ENCODE data around the gene SDF2.
"Not testable (repeated sequence)": the region's sequence is repeated elsewhere in the genome, so short reads cannot be mapped to it uniquely, and the experiment has no call there.

The SDF2 gene

DNA sequence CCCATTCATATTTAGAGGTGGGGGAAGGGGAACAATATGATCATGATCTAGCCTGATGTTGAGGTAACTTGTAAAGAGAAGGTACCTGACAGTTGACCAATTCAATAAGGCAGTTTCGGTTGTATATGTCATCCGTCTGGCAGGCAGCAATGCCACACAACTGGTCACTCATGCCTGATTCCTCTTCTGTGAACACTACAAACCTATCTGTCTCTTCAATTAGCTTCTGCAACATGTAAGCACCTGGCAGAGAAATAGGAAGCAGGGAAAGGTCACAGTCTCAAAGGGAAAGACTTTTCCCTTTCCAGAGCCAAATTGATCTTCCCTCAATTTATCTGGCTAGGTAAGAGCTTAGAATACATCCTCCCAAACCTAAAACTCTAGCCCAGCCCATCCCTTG, 37.6 kb downstream of the SDF2 start:
- no peak for DNase-seq

DNA sequence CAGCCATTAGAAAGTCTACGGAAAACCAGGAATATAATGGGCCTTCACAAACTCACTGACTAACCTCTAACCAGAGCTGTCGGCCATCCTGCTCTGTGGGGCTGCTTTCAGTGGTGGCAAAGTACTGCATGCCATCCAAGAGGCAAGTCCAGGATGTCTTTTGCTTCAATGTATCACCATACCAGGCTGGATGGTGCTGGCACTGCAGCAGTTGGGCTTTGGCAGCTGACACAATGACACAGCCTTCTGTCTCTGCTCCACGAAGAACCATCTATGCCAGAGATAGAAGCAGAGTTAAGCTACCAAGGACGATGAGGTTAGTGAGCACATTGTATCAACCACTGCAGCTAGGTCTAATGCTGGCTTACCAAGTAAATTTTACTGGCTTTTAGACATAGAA, 38.0 kb downstream of the SDF2 start:
- DNase-seq = no peak

DNA sequence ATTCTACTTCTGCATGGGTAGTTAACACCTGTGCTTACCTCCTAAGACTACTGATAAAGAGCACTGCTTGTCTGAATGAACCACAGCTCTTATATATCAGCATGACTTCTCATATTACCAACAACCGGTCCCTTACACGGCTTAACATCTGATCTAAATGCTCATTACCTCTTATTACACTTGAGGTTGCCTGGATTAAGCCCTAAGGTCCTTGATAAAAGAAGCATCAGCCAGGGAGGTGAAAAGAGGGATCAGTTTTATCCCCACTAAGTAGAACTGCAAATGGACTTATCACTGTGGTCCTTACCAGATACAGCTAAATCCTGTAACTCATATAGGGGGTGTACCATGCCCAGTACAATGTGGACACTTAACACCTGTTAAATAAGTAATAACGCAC, 39.5 kb downstream of the SDF2 start:
- DNase-seq = no peak

DNA sequence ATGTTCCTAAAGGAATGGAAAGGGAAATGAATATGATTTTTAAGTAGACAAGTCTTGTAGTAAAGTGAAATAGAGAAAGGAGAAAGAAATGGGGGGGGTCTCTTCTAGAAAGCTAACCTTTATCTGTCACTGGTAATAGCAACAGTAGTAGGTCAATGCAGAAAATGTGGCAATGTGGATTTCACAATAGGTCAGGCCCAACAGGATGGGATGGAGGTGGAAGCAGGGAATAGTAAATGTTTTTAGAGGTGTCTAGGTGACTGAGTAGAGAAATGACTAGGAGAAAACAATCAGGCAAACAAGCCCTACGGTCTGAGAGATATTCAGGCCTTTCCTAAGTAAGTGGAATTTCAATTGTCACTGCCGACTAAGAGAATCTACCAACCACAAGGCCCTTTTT, 41.7 kb downstream of the SDF2 start:
- DNase-seq = no peak

DNA sequence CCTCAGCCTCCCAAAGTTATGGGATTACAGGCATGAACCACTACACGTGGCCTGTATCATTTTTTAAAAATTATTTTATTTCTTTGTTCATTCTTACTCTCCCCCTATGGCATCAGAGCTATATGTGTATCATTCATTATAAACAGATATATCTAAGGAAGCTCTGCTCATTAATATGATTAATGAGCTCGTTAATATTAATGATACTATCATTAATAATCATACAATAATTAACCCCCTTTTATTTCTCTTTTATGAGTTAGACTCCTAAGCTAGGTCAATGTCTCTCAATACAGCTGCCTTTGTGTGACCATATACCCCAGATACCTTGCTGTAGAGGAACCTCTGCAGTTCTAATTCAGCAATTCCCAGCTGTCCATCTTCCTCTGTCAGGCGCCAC, 43.2 kb downstream of the SDF2 start:
- no peak for DNase-seq

DNA sequence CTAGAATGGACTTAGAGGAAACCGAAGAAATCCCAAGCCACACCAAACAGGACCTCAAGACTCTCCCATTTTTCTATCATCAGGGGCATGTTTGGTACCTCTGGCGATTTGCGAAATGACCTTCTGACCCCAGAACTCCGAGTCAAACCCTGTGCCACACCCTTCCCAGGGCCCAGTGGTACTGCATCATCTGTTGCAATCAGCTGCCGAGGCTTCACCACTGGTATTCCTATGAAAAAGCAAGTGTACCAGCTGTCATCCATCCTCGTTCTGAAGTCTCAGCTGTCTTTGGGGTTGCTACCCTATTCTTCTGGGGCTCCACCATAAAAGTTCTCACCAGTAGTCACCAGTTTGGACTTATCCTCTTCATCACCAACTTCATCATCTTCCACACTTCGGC, 45.4 kb downstream of the SDF2 start:
- no peak for DNase-seq

DNA sequence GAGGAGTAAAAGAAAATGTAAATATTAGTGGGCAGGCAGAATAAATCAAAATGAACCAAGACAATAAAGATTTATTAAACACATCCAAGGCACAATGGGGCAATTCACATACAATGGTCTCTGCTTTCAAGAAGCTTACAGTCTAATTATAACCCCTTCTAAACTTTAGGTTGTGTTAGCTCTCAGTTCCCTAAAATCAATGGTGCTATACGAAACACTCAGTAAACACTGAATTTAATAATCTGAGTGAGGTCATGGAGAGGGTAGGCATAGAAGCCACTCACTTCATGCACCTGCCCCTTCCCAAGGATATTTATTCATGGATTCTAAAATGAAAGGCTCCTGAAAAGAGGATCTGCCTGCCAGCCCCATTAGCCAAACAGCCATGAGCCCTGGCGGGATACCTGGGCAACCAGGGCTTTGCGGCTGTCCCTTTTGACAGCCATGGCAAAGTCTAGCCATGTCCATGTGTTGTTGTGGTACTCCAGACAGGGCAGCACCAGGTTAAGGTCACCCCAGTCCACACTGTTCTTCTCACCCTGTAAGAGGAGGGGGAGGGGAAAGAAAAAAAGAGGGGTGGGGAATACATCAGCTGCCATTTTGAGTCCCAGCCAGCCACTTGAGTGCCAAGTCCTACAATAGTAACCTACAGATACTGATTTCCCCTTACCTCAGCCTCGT, 46.3 kb downstream of the SDF2 start:
- no peak for DNase-seq

DNA sequence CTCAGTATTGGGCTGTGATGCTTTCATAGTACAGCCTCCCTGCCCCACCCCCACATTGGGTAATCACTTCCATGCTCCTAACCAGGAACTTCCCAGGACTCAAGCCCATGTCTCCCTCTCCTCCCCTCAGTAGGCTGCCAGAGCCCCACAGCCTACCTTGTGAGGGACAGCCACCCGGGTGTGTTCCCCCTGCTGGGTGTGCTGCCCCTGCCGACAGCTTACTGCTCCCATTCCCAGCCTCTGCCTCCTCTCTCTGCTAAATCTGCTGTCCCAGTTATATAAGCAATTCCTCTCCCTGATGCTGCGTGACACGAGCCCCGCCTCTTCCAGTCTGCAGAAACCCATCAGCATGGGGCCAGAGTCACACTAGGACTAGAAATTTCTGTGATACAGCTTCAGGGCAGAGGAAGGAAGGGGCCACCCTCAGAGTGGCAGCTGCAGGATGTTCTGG, 47.8 kb downstream of the SDF2 start, which contains the start of gene RSKR:
Gene RSKR (minus strand): TSS at position 255 of the 451 bp plus-strand sequence. CDS start 24 bp downstream, at position 231.
- DNase-seq = no peak

DNA sequence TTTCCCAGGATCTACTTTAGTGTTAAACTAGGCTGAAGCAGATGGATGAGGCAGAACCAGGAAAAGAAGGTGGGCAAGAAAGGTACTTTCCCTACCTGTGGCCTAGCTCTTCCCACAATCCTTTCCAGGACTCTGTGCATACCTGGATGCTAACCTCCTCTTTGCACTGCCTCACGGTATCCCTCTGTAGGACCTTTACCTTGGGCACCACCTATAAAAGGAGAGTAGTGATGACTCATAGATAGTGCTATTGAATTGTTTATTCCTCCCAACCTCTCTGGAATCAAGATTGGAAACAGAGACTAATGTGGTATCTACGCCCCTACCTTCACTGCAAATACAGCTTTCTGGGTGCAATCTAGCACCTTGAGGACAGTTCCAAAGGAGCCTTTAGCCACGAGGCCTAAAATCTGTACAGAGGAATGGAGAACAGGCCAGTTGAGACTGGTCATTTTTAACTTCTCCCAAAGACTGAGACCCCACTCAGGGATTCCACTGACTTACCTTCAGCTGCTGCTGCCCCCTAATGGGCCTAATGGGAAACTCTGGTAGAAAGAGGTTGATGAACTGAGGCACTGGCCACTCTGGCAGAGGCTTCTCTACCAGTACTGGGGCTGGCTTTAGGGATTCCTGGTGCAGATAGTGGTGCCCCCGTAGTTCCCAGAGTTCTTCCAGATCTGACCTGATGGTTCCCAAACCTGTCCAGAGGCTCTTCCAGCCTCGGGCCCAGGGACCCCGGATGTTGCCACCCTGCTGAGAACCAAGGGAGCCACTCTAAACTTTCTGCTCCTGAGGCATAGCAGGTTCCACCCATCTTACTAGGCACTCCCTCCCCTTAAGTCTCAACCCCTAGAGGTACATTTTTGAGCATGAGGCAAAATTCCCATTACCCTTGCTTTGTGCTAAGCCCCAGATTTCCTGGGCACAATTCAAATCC, 48.5 kb downstream of the SDF2 start:
- peak; percentile 9 for DNase-seq

DNA sequence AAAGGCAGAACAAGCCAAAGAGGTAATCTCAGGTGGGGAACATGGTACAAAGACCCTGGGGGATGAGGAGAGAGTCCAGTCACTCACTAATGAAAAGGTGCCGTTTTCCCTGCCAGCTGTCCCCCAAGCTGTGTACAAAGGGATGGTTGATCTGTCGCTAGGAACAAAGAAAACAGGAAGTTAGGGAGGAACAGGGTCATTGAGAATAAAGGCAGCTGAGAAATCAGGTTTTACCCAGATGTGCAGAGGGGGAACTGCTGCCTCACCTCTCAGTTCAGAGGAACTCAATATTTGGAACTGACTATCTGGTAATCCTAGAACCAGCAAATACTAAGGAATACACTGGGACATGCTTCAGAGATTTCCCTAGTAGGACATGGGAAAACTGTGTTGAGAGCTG, 49.2 kb downstream of the SDF2 start:
- no peak for DNase-seq

DNA sequence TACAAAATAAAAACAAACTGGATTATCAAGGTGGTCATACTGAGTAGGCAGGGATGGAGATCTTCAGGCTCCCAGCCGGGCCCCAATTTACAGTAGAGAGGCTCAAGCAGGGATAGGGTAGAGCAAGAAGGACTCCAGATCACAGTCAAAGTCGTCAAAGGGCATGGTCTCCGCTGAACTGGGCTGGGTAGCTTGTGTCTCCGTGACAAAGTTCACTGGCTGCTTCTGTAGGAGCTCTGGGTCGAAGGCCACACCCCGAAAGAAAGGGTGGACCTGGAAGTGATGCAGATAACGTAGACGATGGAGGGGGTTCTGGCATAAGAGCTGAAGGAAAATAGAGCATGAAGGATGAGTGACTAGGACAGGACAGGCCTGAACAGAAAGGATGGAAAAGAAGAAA, 51.3 kb downstream of the SDF2 start:
- no peak for DNase-seq

DNA sequence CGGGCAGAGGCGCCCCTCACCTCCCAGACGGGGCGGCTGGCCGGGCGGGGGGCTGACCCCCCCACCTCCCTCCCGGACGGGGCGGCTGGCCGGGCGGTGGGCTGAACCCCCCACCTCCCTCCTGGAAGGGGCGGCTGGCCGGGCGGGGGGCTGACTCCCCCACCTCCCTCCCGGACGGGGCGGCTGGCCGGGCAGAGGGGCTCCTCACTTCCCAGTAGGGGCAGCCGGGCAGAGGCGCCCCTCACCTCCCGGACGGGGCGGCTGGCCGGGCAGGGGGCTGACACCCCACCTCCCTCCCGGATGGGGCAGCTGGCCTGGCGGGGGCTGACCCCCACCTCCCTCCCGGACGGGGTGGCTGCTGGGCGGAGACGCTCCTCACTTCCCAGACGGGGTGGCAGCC, 57.7 kb downstream of the SDF2 start:
- not testable (repeated sequence) for DNase-seq

DNA sequence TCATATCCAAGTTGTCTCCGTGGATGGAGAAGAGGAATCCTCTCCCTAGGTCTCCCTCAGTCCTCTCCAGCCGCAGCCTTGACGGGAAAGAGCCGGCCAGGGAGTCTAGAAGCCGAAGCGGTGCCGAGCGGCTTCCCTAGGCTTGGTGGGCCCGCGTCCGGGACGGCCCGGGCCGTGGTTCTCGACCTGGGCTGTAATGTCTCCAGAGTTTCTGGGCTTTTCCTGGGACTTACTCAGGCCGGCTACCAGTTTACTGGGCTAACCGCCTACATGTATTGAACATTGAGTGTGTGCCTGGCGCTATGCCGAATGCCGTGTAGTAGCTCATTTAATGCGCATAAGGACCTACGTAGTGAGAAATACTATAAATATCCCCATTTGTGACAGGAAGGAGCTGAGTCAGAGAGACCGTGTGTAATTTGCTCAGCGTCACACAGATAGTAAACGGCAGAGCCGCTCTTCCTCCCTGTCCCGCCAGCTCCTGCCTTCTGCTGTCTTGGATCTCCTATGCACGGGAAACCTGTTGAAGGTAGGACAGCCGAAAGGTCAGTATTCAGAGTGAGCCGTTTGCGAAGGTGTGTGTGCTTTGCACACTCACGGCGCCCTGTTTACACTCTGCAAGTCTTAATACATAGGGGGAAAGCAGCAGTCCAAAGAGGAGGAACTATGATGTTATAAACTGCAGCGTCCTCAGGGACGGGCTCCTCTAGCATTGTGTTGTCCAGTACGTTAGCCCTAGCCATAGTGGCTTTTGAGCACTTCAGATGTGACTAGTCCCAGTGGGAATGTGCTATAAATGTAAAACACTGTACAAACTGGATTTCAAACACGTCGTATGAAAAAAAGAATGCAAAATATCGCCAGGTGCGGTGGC, 62.2 kb downstream of the SDF2 start:
- peak; percentile 61 for DNase-seq

DNA sequence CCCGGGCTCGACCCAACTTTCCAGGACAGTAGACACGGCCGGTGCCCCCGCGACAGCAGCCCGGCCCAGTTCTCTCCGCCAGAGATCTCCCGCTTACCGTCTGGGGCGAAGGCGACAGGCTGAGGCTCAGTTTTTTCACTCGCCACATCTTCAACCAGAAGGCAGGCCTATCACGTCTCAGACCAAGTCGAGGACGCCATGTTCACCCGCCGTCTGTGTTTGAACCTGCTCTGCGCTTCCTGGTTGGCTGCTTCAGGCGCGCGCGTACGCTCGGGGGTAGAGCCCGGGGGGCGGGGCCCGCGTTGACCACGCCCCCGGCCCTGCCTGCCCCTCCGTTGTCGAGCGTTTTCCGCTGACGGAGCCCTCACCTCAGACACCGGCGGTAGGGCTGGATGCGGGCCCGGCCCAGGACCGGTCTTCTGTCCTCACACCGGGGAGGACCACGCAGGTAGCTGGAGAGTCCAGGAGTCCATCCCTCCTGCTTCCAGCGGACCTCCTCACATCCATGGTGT, 62.9 kb downstream of the SDF2 start, which contains the start of gene SPAG5:
Gene SPAG5 (minus strand): TSS at position 227 of the 512 bp plus-strand sequence. CDS start 79 bp downstream, at position 148.
- DNase-seq = peak; percentile 95

DNA sequence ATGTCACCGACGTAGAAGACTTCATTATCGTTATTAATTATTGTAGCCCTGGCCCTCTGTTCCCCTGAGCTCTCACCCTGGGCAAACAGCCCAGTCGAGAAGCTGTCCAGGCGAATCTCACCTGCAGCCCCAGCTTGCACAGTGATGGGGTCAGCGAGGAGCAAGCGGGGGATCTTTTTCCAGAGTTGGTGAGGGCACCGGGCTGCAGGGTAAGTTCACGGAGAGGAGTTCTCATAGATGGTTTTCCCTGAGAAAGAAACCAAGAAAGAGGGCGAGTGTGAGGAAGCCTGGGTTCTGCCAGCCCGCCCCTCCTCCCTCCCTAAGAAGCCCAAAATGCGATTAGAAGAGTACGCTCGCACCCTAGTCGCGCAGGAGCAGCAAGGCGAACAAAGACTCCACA, 63.3 kb downstream of the SDF2 start:
- no peak for DNase-seq

Measured in CD4-positive, alpha-beta T cell treated with Interferon gamma for 1 hour (primary cell).